ENCODE measurements around the gene ZNF768. TPM values are rescaled to one million over a fixed set of nuclear protein-coding genes. Genes with fewer than 3 reads are reported as not detected.

ZNF768 gene
- total and polyA plus RNA-seq, 2 experiments from 2014 or later, result 8.3 to 43.0 TPM

GRCh38 chr16:30474074-30474452 lies 52.3 kb downstream of the ZNF768 start:
- no peak for TF ChIP-seq CREB1 (CRISPR knock-in tag; IDR thresholded peaks at IDR 0.05; ENCODE audit: low read depth)
- TF ChIP-seq EZH2phosphoT487 (IDR thresholded peaks at IDR 0.05; ENCODE audit: unreplicated experiment), result no peak
- no peak for TF ChIP-seq ZNF331 (CRISPR knock-in tag; IDR thresholded peaks at IDR 0.05; ENCODE audit: low read depth)
- TF ChIP-seq STAT1 (IDR thresholded peaks at IDR 0.05; ENCODE audit: unreplicated experiment), result no peak
- TF ChIP-seq POLR2AphosphoS5 (IDR thresholded peaks at IDR 0.05; ENCODE audit: low read depth), result no peak
- TF ChIP-seq JUNB (IDR thresholded peaks at IDR 0.05; ENCODE audit: unreplicated experiment), result no peak
- no peak for TF ChIP-seq ZNF114 (CRISPR knock-in tag; IDR thresholded peaks at IDR 0.05)
- TF ChIP-seq EZH2 (IDR thresholded peaks at IDR 0.05; ENCODE audit: low read depth, unreplicated experiment), result no peak
- TF ChIP-seq NANOG (IDR thresholded peaks at IDR 0.05; ENCODE audit: borderline replicate concordance), result no peak
- no peak for TF ChIP-seq REST (IDR thresholded peaks at IDR 0.05; ENCODE audit: unreplicated experiment)
- TF ChIP-seq CTCF (conservative IDR thresholded peaks at IDR 0.05; ENCODE audit: low read depth in 2 of 2), result no peak
- TF ChIP-seq ZNF462 (CRISPR knock-in tag; IDR thresholded peaks at IDR 0.05), result no peak
- TF ChIP-seq ETS1 (IDR thresholded peaks at IDR 0.05), result no peak
- Mint-ChIP-seq H3K9me3 (no peaks in the 10 kb centered on the region), H3K4me3 (no peak overlapping the region), H3K27ac (no peak overlapping the region), H3K36me3 (ENCODE audit: low read depth) (no peaks in the 10 kb centered on the region), H3K27me3 (ENCODE audit: insufficient read depth, low read depth, poor library complexity) (peaks cover 3% of the 10 kb centered on the region), H3K4me1 (no peaks in the 10 kb centered on the region)
- H3K9me2 ChIP-seq (ENCODE audit: insufficient read depth), result no peaks in the 10 kb centered on the region
- ATAC-seq (peak; percentile 65), DNase-seq (ENCODE audit: low spot score) (no peak)
- no peak overlapping the region for H3K4me2 ChIP-seq
- 0 out of 2 replicates have a peak, but pooled peaks cover 3% of the 10 kb centered on the region for H3F3A ChIP-seq (replicated peaks; ENCODE audit: low read depth)
- H3K79me2 ChIP-seq (replicated peaks; ENCODE audit: insufficient read depth), result no peaks in the 10 kb centered on the region
- H3K4me3 ChIP-seq, result no peak overlapping the region
- no peaks in the 10 kb centered on the region for H4K20me1 ChIP-seq (replicated peaks; ENCODE audit: insufficient read depth)
- H3K4me1 ChIP-seq (ENCODE audit: insufficient read depth), result no peaks in the 10 kb centered on the region; the same call in 1 of the 2 replicates
- H2AFZ ChIP-seq, result peak overlapping the region; percentile 72
- H3K27me3 ChIP-seq (ENCODE audit: insufficient read depth), result peaks cover 13% of the 10 kb centered on the region; the same call in 1 of the 2 replicates
- no peaks in the 10 kb centered on the region for H3K36me3 ChIP-seq (ENCODE audit: insufficient read depth)
- no peak overlapping the region for H3K27ac ChIP-seq (ENCODE audit: low read depth)

Data from GM23338 (cell line).